Inferior parietal cortex (tissue), 1 donor: ENCODE measurements around the gene ZDHHC1.
"Not testable (repeated sequence)": the region's sequence is repeated elsewhere in the genome, so short reads cannot be mapped to it uniquely, and the experiment has no call there.

Experiments used
- DNase-seq: peaks from one replicate; pipeline ENCODE4 v3.0.0-alpha.2; 2016; ENCODE audit errors: extremely low spot score

Gene ZDHHC1

GRCh38 chr16:67430977-67431774, 14.9 kb upstream of the ZDHHC1 start, which contains the start of gene HSD11B2:
Gene HSD11B2 (plus strand): TSS chr16:67431121. CDS start chr16:67431249, 128 bp downstream.
- DNase-seq: no peak

GRCh38 chr16:67430504-67430976, 14.3 kb upstream of the ZDHHC1 start:
- DNase-seq: no peak

GRCh38 chr16:67429799-67430503, 13.7 kb upstream of the ZDHHC1 start:
- DNase-seq: no peak

GRCh38 chr16:67429053-67429798, 12.9 kb upstream of the ZDHHC1 start:
- DNase-seq: no peak

GRCh38 chr16:67428146-67428731, 12.0 kb upstream of the ZDHHC1 start:
- peak; percentile 47 for DNase-seq

GRCh38 chr16:67426950-67427349, 10.7 kb upstream of the ZDHHC1 start:
- no peak for DNase-seq

- no peak for DNase-seq
These were observed 9.7 kb upstream of the ZDHHC1 start for GRCh38 chr16:67426022-67426421.

GRCh38 chr16:67425580-67425979, 9.3 kb upstream of the ZDHHC1 start:
- no peak for DNase-seq

GRCh38 chr16:67425061-67425460, 8.8 kb upstream of the ZDHHC1 start:
- no peak for DNase-seq

GRCh38 chr16:67424261-67424615, 8.0 kb upstream of the ZDHHC1 start:
- no peak for DNase-seq

GRCh38 chr16:67423611-67424260, 7.5 kb upstream of the ZDHHC1 start:
- DNase-seq: peak; percentile 48

- no peak for DNase-seq
These were observed 6.7 kb upstream of the ZDHHC1 start for GRCh38 chr16:67423015-67423414.

GRCh38 chr16:67421030-67421429, 4.8 kb upstream of the ZDHHC1 start:
- no peak for DNase-seq

GRCh38 chr16:67419931-67420330, 3.7 kb upstream of the ZDHHC1 start:
- no peak for DNase-seq

GRCh38 chr16:67419502-67419901, 3.2 kb upstream of the ZDHHC1 start:
- DNase-seq: no peak

- DNase-seq: no peak
These were observed 1.2 kb upstream of the ZDHHC1 start for GRCh38 chr16:67417333-67418061.

GRCh38 chr16:67415421-67415820, 856 bp downstream of the ZDHHC1 start:
- not testable (repeated sequence) for DNase-seq

- DNase-seq: no peak
These were observed 2.0 kb downstream of the ZDHHC1 start for GRCh38 chr16:67413978-67414911.

GRCh38 chr16:67412294-67412693, 4.0 kb downstream of the ZDHHC1 start:
- DNase-seq: no peak

- no peak for DNase-seq
These were observed 4.9 kb downstream of the ZDHHC1 start for GRCh38 chr16:67411339-67411738.
